H9 (cell line): ENCODE measurements around the gene CACNA1D. TPM values are rescaled to one million over a fixed set of nuclear protein-coding genes. Genes with fewer than 3 reads are reported as not detected.

ENCODE experiments used
- DNase-seq: peaks from one replicate; pipeline ENCODE4 v3.0.0-alpha.2; 2017
- H2AFZ ChIP-seq: one replicate; pipeline ENCODE4 v1.6.1; 2013; ENCODE audit warnings: mild to moderate bottlenecking, low read length, control low read depth, moderate library complexity
- H2AK5ac ChIP-seq: 2 replicates; pipeline ENCODE4 v1.6.1; 2013; ENCODE audit warnings: low read length, control low read depth, mixed read lengths; ENCODE audit not compliant: insufficient read length
- H2BK120ac ChIP-seq: one replicate; pipeline ENCODE4 v1.6.1; 2013; ENCODE audit warnings: low read depth, mild to moderate bottlenecking, low read length, control low read depth, inconsistent platforms; ENCODE audit not compliant: poor library complexity, severe bottlenecking
- H2BK12ac ChIP-seq: 2 replicates; pipeline ENCODE4 v1.6.1; 2013; ENCODE audit warnings: low read length, control low read depth, mixed read lengths, low read depth; ENCODE audit not compliant: insufficient read length
- H2BK15ac ChIP-seq: 2 replicates; pipeline ENCODE4 v1.6.1; 2013; ENCODE audit warnings: low read depth, low read length, control low read depth
- H2BK20ac ChIP-seq: one replicate; pipeline ENCODE4 v1.6.1; 2013; ENCODE audit warnings: low read depth, mild to moderate bottlenecking, low read length, control low read depth, inconsistent platforms; ENCODE audit not compliant: poor library complexity, severe bottlenecking
- H2BK5ac ChIP-seq: 2 replicates; pipeline ENCODE4 v1.6.1; 2013; ENCODE audit warnings: low read length, control low read depth, mixed read lengths; ENCODE audit not compliant: insufficient read length
- H3K14ac ChIP-seq: 2 replicates; pipeline ENCODE4 v1.6.1; 2013; ENCODE audit warnings: low read length, control low read depth; ENCODE audit not compliant: insufficient read depth
- H3K18ac ChIP-seq: 2 replicates; pipeline ENCODE4 v1.6.1; 2013; ENCODE audit warnings: low read depth, mild to moderate bottlenecking, mixed read lengths, low read length, control low read depth; ENCODE audit not compliant: insufficient read length
- H3K23ac ChIP-seq: 2 replicates; pipeline ENCODE4 v1.6.1; 2013; ENCODE audit warnings: low read length, control low read depth, mixed read lengths, low read depth; ENCODE audit not compliant: insufficient read length
- H3K23me2 ChIP-seq: 2 replicates; pipeline ENCODE4 v1.6.1; 2013; ENCODE audit warnings: low read depth, mild to moderate bottlenecking, mixed read lengths, low read length, control low read depth; ENCODE audit not compliant: insufficient read length, poor library complexity, severe bottlenecking
- H3K27ac ChIP-seq: 2 replicates; pipeline ENCODE4 v1.5.1; 2013; ENCODE audit warnings: low read length, control low read depth, mixed read lengths, low read depth; ENCODE audit not compliant: insufficient read length
- H3K27me3 ChIP-seq: 2 replicates; pipeline ENCODE4 v1.6.1; 2013; ENCODE audit warnings: low read length, control low read depth, inconsistent platforms; ENCODE audit not compliant: insufficient read depth
- H3K4ac ChIP-seq: 2 replicates; pipeline ENCODE4 v1.6.1; 2013; ENCODE audit warnings: low read depth, mild to moderate bottlenecking, control low read depth, inconsistent platforms, low read length, moderate library complexity
- H3K4me1 ChIP-seq: 2 replicates; pipeline ENCODE4 v1.6.1; 2013; ENCODE audit warnings: low read length, control low read depth, inconsistent platforms; ENCODE audit not compliant: insufficient read depth
- H3K4me2 ChIP-seq: 2 replicates; pipeline ENCODE4 v1.6.1; 2013; ENCODE audit warnings: low read length, control low read depth, mixed read lengths; ENCODE audit not compliant: insufficient read length, insufficient read depth
- H3K56ac ChIP-seq: 2 replicates; pipeline ENCODE4 v1.6.1; 2013; ENCODE audit warnings: low read depth, mild to moderate bottlenecking, mixed read lengths, low read length, control low read depth; ENCODE audit not compliant: insufficient read length
- H3K79me1 ChIP-seq: 2 replicates; pipeline ENCODE4 v1.6.1; 2013; ENCODE audit warnings: low read depth, mild to moderate bottlenecking, moderate library complexity, low read length, control low read depth, inconsistent platforms; ENCODE audit not compliant: insufficient read depth, poor library complexity, severe bottlenecking
- H3K79me2 ChIP-seq: 2 replicates; pipeline ENCODE4 v1.6.1; 2013; ENCODE audit warnings: low read length, control low read depth, inconsistent platforms; ENCODE audit not compliant: insufficient read depth
- H3K9ac ChIP-seq: 2 replicates; pipeline ENCODE4 v1.6.1; 2013; ENCODE audit warnings: low read length, control low read depth, mixed read lengths; ENCODE audit not compliant: insufficient read length; ENCODE audit errors: extremely low read depth
- H3K9me3 ChIP-seq: one replicate; pipeline ENCODE4 v1.6.1; 2013; ENCODE audit warnings: low read depth, low read length, inconsistent platforms; ENCODE audit not compliant: control insufficient read depth
- H3T11ph ChIP-seq: one replicate; pipeline ENCODE4 v1.6.1; 2013; ENCODE audit warnings: mild to moderate bottlenecking, low read length, control low read depth, inconsistent platforms
- H4K20me1 ChIP-seq: one replicate; pipeline ENCODE4 v1.6.1; 2013; ENCODE audit not compliant: control insufficient read depth, insufficient read length, insufficient read depth
- H4K5ac ChIP-seq: 2 replicates; pipeline ENCODE4 v1.6.1; 2013; ENCODE audit warnings: low read depth, mild to moderate bottlenecking, mixed read lengths, low read length, control low read depth; ENCODE audit not compliant: insufficient read length
- H4K8ac ChIP-seq: replicated peaks from 2 replicates; pipeline ENCODE4 v1.6.1; 2013; ENCODE audit warnings: low read length, control low read depth, mixed read lengths, low read depth; ENCODE audit not compliant: insufficient read length
- H4K91ac ChIP-seq: 2 replicates; pipeline ENCODE4 v1.6.1; 2013; ENCODE audit warnings: low read depth, mild to moderate bottlenecking, moderate library complexity, mixed read lengths, low read length, control low read depth; ENCODE audit not compliant: insufficient read length
- H3K27ac Mint-ChIP-seq, 3 experiments: 2 replicates in 2 of 3; 3 replicates in 1 of 3; pipeline ENCODE4 v1.8.0; 2020 to 2021; ENCODE audit warnings: mixed read lengths in 3 of 3, mild to moderate bottlenecking in 1 of 3, moderate library complexity in 1 of 3
- H3K27me3 Mint-ChIP-seq: 2 replicates; pipeline ENCODE4 v1.8.0; 2021; ENCODE audit warnings: low read depth, mild to moderate bottlenecking, moderate library complexity, mixed read lengths
- H3K36me3 Mint-ChIP-seq, 3 experiments: 2 replicates in 2 of 3; 3 replicates in 1 of 3; pipeline ENCODE4 v1.8.0; 2020 to 2021; ENCODE audit warnings: low read depth in 3 of 3, mixed read lengths in 3 of 3; ENCODE audit not compliant: insufficient read depth in 1 of 3
- H3K4me1 Mint-ChIP-seq, 2 experiments: 2 replicates each; pipeline ENCODE4 v1.8.0; 2020; ENCODE audit warnings: mixed read lengths in 2 of 2
- H3K4me3 Mint-ChIP-seq, 2 experiments: 2 replicates in 1 of 2; 3 replicates in 1 of 2; pipeline ENCODE4 v1.8.0; 2020 to 2021; ENCODE audit warnings: mild to moderate bottlenecking in 2 of 2, mixed read lengths in 2 of 2, moderate library complexity in 1 of 2
- H3K9me3 Mint-ChIP-seq, 2 experiments: 2 replicates in 1 of 2; 3 replicates in 1 of 2; pipeline ENCODE4 v1.8.0; 2020; ENCODE audit warnings: mild to moderate bottlenecking in 2 of 2, mixed read lengths in 2 of 2, moderate library complexity in 1 of 2
- WGBS: extraction: QIAGEN DNeasy Blood & Tissue Kit; methylation state at CpG from one replicate; pipeline ENCODE4 v1.1.7; 2013; ENCODE audit warnings: missing lambda C conversion rate, low lambda C conversion rate, mixed read lengths; ENCODE audit not compliant: insufficient read length; ENCODE audit errors: extremely low coverage; 5-methylcytosine and 5-hydroxymethylcytosine counted together
- total RNA-seq: library from RNA; stranded (reverse); gene quantifications from 2 replicates; pipeline ENCODE4 v1.2.1, GENCODE V29; 2021
- TF ChIP-seq, protein P1 (sequence below): fragments of 200-600 bp; sonication (generic); conservative IDR thresholded peaks from 3 replicates; pipeline ENCODE4 v1.8.0; 2021; ENCODE audit warnings: antibody characterized with exemption, mild to moderate bottlenecking

CACNA1D gene
- total RNA-seq, 1 experiment from 2014 or later, result 3.5 TPM

DNA sequence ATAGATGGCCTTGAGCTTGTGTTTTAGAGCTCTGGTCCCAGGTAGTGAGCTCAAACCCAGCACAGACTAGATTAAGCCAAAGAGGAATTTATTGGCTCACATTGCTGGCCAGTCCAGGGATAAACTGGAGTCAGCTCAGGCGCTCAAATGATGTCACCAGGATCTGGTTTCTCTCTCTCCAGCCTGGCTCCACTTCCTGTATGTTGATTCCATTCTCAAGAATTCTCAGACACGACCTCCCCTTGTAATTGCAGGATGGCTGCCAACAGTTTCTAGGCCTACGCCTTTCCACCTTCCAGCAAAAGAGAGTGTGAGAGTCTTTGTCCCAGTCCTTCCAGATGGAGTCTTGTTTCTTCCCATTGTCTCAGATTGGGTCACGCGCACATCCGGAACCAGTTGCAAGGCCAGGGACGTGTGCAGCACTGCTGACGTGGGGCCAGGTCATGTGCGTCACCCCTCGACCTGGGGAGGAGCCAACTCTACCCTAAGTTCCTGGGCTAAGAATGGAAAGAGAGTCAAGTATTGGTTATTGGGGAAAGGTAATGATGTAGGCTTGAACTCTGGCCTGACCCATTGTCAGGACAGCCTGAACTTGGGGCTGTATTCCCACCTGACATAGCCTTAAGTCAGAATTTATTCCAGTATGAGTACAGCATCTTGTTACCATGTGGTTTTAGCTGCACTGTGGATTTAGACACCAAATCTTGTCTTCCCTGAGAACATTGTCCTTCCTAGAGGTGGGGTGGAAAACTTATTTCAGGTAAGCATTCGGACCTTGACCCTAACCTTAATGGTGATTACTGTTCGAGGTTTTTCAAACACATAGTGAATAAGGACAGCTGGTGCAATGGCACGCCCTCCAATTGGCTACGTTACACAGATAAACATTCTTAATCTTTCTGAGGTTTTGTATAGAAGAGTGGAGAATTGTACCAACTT, 31.6 kb downstream of the CACNA1D start:
- H2AK5ac ChIP-seq, result no peak overlapping the region
- Mint-ChIP-seq H3K27me3 (peaks cover 3% of the 10 kb centered on the region), H3K9me3 (no peaks in the 10 kb centered on the region), H3K4me1 (peaks cover 0 to under 1% of the 10 kb centered on the region in 2 experiments; a peak in 2 of 4 replicates), H3K4me3 (no peak overlapping the region), H3K36me3 (no peaks in the 10 kb centered on the region), H3K27ac (peak overlapping the region in 1 of 3 experiments; percentile 30; a peak in 1 of 7 replicates)
- no peak overlapping the region for H2BK5ac ChIP-seq
- no peak overlapping the region for H2AFZ ChIP-seq
- H3K9ac ChIP-seq, result no peak overlapping the region
- no peak overlapping the region for H2BK12ac ChIP-seq
- H4K20me1 ChIP-seq, result no peaks in the 10 kb centered on the region
- no peaks in the 10 kb centered on the region for H3K79me2 ChIP-seq
- H3K14ac ChIP-seq, result no peak overlapping the region
- no peak overlapping the region for H3K23ac ChIP-seq
- no CpG with 5 or more reads among the region's 14 CpGs for WGBS
- no peak overlapping the region for H3K18ac ChIP-seq
- H3K23me2 ChIP-seq, result no peaks in the 10 kb centered on the region
- no peak overlapping the region for H3K27ac ChIP-seq
- no peak overlapping the region for H4K5ac ChIP-seq
- H3K27me3 ChIP-seq, result no peaks in the 10 kb centered on the region
- no peak overlapping the region for H3K56ac ChIP-seq
- no peak overlapping the region for H2BK120ac ChIP-seq
- no peak for DNase-seq
- no peak overlapping the region for H3T11ph ChIP-seq
- TF ChIP-seq, protein P1, sequence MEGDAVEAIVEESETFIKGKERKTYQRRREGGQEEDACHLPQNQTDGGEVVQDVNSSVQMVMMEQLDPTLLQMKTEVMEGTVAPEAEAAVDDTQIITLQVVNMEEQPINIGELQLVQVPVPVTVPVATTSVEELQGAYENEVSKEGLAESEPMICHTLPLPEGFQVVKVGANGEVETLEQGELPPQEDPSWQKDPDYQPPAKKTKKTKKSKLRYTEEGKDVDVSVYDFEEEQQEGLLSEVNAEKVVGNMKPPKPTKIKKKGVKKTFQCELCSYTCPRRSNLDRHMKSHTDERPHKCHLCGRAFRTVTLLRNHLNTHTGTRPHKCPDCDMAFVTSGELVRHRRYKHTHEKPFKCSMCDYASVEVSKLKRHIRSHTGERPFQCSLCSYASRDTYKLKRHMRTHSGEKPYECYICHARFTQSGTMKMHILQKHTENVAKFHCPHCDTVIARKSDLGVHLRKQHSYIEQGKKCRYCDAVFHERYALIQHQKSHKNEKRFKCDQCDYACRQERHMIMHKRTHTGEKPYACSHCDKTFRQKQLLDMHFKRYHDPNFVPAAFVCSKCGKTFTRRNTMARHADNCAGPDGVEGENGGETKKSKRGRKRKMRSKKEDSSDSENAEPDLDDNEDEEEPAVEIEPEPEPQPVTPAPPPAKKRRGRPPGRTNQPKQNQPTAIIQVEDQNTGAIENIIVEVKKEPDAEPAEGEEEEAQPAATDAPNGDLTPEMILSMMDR, result no peak
- no peak overlapping the region for H2BK20ac ChIP-seq
- no peak overlapping the region for H4K91ac ChIP-seq
- peak overlapping the region; percentile 35 for H4K8ac ChIP-seq
- H3K4ac ChIP-seq, result no peak overlapping the region
- H3K79me1 ChIP-seq, result no peaks in the 10 kb centered on the region
- H3K9me3 ChIP-seq, result no peaks in the 10 kb centered on the region
- H2BK15ac ChIP-seq, result no peak overlapping the region
- no peaks in the 10 kb centered on the region for H3K4me1 ChIP-seq
- no peak overlapping the region for H3K4me2 ChIP-seq
